Activated CD4-positive, alpha-beta T cell treated with anti-CD3 and anti-CD28 coated beads, Interleukin-2, amount 50 U/mL, for 48 hours (primary cell): ENCODE data around the gene CTNNA3.

Experiments used
- DNase-seq, 2 experiments: peaks; one replicate each; pipeline ENCODE4 v3.0.0-alpha.2; 2020

CTNNA3 gene

DNA sequence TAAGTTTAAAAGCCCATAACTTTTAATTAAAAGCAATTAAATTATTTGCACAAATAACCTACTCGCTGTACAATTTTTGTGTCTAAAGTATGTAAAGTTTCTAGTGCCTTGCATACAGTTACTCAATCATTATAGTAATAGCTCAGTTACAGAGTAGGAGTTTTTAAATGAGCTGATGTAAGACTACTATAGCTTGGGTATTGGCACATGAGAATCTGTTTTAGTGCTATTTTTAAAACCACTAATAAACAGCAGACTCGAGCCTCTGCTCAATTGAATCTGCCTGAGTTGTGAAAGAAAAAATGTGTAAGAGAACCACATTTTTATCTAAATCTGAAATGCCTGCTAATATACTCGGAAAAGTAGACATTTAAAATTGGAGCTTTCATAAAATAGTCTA is 31.1 kb downstream of the CTNNA3 start:
- DNase-seq = no peak

DNA sequence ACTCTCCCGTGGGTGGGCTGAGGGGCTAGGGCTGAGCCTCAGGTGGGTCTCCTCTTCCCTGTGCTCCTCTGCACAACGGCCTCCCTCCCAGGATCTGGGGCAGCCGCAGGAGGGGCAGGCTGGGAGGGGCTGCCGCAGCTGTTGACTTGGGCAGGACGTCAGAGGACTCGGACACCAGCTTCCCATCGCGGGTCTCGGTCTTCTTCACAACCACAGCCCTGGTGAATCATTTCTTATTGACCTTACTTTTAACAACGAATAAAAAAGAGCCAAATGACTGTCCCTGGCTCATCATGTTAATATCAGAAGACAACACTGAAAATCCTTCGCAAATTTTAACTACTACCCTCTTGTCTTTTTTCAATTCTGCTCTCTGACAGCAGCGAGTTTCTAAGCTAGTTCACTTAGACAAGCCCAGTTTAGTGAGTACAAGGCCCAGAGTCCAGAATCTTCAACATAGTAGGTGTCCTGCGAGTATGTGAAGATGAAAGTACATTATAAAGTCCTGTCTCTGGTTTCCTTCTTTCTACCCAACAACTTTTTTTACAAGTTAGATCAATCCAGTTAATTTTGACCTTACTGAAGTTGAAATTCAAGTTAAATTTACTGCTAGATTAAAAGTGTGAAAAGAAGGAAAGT is 32.4 kb downstream of the CTNNA3 start:
- DNase-seq = no peak

DNA sequence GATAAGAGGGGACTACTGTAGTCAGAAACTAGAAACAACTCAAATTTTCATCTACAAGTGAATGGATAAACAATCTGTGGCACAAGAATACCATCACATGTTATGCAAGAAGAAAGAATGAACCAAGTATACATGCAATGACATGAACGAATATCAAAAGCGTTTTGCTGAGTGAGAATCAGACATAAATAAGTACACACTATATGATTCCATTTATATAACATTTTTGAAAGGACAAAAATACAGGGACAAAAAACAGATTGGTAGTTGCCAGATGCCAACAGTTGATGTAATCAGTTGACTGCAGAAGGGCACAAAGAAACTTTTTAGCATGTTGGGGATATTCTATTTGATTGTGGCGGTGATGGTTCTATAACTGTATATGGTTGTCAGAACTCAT is 33.6 kb downstream of the CTNNA3 start:
- DNase-seq = no peak

DNA sequence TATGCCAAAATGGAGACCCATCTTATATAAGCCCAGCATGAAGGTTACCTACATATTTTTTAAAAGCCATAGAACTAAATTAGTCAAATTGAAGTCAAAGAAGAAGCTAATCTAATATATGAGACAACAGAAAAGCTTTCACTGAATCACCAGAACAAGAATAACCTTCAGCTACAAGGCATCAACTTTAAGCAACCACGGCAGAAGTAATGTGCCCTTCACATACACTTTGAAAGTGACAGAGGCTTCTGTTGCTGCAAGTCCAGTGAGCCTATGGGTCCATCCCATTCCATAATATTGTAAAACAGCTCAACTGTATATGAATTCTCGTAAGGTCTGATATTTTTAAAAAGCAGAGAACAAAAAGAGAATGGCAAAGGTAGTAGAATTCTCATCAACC is 36.5 kb downstream of the CTNNA3 start:
- no peak for DNase-seq

DNA sequence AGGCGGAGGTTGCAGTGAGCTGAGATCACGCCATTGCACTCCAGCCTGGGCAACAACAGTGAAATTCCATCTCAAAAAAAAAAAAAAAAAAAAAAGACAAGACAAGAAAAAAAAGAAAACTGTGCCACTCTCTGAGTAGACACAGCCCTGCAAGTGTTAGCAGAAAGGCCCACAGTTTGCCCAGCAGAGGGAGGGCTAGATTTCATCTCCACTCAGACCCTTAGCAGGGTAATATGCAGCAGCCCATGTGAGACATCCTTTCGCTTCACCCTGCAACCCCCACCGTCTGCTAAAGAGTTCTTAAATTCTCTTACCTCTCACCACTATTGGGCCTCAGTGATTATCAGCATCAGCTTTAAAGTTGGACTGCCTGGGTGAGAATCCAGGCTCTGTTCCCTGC is 38.2 kb downstream of the CTNNA3 start:
- DNase-seq = no peak

DNA sequence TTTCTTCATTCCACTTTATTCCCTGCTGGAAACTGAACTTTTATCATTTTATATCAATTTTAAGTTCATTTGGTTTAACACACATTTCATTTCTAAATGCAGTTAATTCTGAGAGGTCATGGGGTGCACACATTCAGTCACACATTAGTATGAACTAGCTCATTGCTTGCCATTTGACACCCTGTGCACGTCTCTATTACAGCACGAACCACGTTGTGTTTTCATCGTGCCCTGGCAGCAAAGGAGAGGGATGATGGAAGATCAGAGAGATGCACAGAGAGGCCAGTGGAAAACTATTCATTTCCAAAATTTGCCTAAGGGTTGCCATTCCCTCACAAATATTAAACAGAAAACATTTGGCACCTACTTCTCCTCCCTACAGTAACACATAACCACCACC is 45.4 kb downstream of the CTNNA3 start:
- no peak for DNase-seq

DNA sequence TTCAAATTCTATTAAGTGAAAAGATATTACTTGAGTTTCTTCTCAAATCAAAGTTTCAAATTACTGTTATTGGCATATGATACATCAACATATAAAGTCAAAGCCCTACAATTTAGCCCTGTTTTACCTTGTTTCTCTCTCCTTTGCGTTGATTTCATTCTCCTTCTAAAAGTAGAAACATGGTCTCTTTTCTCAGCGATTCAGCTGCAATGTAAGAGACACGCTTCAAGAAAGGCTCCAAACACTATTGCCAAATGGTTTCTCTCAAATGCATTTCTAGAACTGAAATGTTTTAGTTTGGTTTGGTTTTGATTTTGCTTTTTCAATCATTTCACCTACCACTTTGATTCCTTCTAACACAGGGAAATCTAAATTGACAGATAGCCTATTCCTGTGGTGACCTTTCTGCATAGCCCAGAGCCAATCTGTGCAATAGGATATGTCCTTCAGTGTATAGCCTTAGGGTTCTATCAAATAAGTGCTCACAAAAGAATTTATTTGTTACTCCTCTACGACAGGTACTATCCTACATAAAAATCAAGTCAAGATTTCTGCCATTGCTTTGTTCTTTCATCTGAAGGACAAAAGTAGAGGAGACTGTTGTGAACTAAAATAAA is 47.3 kb downstream of the CTNNA3 start:
- no peak for DNase-seq

DNA sequence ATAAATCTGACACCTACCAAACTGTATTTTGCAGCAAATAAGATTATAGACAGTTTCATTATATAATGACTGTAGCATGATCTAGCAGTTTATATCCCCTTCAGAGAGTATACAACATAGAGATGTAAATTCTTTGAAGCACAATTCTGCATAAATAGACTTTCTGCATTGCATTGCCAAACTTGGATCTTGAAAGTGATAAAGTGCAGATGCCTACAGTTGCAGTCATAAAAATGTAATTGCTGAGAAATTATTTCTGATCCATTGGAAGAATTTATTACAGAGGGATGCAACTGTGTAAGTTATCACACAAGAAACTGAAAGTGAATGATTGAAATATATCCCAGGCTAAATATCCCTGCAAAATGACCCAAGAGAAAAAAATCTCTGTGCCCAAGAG is 65.1 kb downstream of the CTNNA3 start:
- DNase-seq = no peak

DNA sequence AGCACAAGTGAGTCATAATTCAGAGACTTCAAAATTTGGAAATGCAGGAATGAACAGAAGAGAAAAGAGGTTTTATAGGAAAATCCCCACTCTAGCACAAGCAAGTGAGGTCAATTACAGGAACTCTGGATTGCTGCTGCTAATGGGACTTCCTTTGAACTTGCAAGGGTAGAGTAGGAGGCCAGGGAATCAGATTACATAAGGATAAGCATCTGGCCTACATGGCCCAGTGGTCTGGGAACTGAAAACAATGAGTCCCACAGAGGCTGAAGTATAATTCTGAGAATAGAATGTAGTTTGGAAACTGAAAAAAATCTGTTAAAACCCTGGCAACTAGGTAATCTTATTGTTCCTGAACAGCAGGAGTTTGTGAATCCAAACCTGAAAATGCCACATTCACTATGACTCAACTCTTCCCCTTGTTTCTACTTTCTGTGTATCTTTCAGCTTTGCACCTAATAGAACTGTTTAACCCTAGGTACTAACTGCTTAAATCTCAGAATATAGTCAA is 66.5 kb downstream of the CTNNA3 start:
- DNase-seq = no peak

DNA sequence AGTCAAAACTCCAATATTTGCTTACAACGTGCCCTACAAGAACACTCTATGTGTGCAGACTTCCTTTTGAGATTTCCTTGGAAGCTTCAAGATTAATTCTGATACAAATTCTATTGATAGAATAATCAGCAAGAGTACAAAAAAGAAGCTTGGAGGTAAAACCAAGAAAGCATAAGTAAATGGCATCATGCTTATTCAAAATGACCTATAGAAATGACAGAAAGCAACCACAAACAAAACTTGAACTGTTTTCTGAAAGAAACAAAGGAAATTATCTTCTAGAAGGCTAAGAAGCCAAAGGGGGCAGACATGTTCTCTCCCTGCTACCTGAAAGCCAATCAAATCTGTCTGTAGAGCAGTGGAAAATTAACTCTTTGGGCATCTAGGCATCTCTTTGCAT is 73.0 kb downstream of the CTNNA3 start:
- DNase-seq = no peak

DNA sequence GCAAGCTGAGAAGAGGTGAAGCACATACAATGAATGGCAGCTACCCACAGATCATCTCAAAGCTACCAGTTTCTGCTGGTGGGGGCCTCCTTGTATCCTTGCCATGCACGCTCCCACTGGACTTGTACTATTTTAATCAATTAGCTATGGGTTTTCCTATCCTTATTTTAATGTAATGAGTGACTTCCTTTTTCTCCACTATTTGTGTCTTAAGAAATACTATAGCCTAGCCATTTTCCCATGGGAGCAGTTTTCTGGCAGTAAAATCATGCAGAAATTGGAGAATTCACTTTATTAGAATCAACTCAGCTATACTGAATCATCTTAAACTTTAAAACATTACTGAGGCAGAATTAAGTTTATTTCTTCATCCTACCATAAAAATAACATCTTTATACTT is 73.5 kb downstream of the CTNNA3 start:
- no peak for DNase-seq

DNA sequence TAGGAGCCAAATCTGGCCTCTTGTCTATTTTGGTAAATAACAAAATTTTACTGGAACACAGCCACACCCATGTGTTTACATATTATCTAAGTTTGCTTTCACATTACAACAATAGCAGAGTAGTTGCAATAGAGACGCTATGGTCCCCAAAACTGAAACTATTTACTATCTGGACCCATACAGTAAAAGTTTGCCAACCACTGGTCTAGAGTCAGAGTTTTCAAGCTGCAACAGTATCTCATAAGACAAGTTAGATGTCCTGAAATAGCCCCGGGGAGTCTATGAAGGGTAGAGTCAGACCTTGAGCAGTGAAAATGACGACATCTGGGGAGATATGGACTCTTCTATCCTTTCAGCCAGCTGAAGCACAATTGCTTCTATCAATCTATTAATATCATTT is 74.2 kb downstream of the CTNNA3 start:
- DNase-seq = no peak

DNA sequence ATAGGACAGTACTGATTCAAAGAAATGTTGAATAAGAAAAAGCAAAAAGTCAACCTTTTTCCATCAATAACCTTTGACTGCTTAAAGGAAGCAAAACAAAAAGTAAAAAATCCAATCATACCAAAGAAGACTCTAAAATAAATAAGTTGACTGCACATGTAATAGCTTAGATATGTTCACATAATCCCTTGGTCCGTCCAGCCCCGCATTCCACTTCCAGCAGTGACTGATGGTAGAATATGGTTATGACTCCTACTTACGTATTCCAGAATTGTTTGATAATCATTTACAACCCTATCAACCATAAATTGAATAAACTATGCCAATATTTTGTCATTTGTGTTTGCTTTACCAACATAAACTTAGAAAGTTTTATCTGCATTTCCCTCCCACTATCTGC is 77.9 kb downstream of the CTNNA3 start:
- DNase-seq = no peak

DNA sequence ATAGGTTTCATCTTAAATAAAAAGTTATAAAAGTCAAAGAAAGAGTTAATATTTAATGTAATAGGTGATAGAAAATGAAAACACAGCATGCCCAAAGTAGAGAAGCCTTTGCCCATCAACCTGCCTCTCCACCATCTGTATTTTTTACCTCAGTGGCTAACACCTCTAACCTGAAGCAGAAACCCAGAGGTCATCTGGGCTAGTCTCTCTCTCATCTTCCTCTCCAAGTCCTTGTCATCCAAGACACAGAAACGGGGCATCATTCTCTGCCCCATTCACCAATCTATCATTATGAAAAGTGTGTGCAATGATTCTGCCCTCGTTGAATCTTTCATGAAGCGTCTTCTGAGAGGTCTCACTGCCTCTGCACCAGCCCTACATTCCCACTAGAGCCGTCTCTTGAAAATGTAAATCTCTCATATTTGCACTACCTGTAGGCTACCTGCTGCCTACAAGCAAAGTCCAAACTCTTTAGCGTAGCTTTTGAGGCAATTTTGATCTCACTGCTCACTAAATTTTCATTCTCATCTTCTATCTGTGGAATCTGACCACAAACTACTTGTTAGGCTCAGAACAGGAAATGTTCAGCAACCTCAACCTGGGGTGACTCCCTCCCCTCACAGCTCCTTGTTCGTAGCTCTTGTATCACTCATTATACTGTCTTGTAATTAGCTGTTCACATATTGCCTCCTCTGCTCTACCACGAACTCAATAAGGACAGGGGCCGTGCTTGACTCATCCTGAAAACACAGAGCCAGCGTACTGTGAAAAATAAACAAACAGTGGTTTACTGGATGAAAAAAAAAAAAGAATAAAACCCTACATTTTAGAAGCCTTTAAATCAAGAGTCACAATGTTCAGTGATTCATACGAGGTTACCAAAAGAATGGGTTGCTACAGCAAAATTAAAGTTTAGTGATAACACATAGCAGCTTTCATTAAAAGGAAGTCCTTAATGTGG is 83.1 kb downstream of the CTNNA3 start:
- DNase-seq = peak; percentile 48 to 67

DNA sequence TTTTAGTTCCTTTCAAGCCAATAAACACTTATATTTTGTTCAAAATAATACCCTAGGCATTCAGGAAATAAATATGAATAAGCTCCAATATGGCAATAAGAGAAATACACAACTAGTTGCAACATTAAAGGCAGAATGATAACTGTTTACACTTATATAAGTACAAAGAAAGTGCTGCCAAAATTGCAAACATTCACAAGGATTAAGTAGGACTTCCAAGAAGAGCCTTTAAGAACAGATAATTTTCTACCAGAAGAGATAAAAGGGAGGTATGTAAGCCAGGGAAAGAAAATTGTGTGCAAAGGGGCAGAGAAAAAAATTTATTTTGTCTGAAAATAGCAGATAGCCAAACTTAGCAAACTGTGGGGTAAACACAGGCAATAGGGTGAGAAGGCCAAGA is 83.8 kb downstream of the CTNNA3 start:
- no peak for DNase-seq

DNA sequence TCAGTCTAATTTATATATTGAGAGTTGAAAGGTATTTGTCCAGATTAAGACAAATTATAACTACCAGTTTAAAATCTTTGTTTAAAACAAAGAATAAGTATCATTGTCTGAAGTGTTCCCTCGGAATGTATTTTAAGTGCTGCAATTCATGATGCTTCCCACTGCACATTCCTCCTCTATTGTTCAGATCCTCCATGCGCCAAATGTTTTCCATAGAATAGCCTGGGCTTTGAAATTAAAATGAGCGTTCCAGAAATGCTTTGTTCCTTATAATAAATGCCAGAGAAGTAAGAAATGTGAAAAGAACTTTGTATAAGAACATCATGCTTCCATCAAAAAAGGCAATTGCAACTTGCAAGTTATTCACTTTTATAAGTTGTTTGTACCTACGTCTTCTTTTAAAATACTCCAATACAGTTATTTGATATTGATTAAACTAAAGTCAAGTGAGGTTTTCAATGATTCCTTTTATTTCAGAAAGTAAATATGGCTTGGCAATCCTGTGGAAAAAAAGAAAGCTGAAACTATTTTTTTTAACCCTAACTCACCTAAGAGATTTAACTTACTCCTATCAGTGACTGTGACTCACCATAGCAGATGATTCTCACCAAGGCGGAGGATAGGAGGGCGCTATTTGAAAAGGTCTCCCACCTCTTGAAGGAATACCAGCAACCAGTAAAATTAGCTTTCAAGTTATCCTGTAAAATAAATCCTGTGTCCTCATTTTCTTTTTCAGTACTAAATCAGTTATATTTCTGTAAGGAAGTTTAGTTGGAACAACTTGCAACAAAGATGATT is 85.8 kb downstream of the CTNNA3 start:
- no peak for DNase-seq

DNA sequence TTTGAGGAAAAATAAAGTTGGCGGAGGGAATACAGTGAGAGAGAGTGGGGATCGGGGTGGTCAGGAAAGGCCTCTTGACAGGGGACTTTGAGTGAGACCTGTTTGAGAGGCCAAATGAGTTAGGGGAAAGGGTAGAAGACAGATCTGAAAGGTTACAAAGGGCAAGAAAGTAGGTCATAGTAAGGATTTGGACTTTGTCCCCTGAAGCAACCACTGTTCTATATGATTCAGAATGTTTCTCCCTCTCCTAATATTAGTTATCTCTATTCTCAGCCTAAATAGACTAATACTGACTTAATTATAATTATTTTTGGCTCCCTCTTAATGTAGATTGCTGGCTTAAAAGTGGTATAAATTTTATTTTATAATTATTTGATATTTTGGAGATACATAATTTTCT is 88.0 kb downstream of the CTNNA3 start:
- DNase-seq = no peak

DNA sequence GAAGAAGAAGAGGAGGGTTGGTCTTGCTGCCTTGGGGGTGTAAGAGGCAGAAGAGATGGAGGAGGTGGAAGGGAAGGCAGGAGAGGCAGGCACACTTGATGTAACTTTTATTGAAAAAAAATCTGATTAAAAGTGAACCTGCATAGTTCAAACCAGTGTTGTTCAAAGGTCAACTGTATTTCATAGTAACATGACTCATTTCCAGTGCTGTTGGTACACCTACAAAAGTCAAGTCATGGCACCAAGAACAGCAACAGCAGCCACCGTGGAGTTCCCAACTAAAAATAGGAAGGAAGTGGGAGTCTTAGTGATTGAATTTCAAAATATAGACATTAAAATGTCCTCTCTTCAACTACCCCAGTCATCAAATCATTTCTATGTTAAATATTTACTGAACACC is 88.5 kb downstream of the CTNNA3 start:
- DNase-seq = no peak

DNA sequence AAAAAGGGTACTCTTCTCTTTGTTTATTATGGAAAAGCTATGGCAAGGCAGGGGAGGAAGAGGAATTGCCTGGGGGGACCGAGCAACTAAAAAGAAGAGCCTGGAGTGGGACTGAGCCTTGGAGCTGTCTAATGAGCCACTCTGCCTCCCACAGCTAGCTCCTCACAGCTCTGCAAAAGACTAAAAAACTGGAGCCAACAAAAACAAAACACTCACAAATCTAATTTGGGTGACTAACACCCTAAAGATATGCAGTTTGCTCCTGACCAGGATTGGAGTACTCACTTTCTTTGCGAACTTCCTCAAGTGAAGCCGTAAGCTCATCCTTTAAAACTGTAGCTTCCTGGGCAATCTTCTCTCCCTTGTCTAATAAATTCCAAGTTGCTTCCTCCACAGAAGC is 89.4 kb downstream of the CTNNA3 start:
- no peak for DNase-seq

DNA sequence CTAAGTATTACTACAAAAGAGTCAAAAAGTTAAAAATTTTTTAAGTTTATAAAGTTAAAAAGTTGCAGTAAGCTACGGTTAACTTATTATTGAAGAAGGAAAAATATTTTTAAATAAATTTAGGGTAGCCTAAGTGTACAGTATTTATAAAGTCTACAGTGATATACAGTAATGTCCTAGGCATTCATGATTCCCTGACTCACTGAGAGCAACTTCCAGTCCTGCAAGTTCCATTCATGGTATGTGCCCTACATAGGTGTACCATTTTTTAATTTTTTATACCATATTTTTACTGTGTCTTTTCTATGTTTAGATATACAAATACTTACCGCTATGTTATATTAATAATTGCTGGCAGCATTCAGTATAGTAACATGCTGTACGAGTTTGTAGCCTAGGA is 92.3 kb downstream of the CTNNA3 start:
- no peak for DNase-seq

DNA sequence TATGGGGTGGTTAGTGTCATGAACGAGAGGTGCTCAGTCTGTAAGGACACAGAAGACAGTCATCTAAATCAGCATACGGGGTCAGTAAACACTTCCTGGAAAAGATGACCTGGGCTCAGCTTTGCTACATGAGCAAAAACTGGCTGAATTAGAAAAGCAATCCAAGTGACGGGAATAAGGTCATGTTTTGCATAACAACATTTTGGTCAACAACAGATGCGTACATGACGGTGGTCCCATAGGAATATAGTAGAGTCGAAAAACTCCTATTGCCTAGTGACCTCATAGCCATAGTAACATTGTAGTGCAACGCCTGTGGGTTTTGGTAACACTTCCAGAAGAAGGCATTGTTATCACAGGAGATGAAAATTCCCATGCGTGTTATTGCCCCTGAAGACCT is 92.9 kb downstream of the CTNNA3 start:
- DNase-seq = no peak

DNA sequence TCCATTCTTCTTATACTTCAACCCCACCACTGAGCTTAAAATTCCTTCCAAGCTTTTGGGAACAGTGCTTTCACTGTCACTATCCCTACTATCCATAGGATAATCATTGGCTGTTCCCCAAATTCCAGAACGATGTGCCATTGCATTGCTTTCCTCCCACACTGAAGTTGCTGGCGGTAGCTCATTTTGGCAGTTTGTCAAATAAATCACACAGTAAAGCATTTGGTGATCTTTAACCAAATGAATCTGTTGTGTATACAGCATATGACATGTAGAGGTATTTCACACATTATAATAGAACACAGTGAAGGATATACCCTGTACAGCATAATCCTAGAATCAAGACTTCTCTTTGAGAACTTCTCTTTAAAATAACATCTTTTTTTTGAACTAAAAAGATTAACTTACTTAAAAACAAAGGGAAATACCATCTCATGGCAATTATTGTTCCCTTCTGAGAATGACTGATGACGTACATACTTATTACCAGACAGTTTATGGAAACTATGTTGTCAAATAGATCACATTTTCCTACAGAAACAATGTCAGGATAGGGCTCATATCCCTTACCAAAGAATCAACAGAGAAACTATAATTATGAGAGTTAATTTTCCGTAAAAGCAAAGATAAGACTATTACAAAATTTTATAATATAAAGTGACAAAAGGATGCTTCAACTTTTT is 93.6 kb downstream of the CTNNA3 start:
- DNase-seq = no peak
